MM.1S (cell line): ENCODE data around the gene TXNL4B.

Experiments
- DNase-seq: peaks from one replicate; pipeline ENCODE4 v3.0.0-alpha.2; 2015
- H2AFZ ChIP-seq: fragments of 300-600 bp; sonication (generic); 2 replicates; pipeline ENCODE4 v1.6.0; 2016; ENCODE audit warnings: antibody characterized with exemption, low read length
- H3F3A ChIP-seq: fragments of 300-600 bp; sonication (generic); 2 replicates; pipeline ENCODE4 v1.6.1; 2016; ENCODE audit warnings: mild to moderate bottlenecking, antibody characterized with exemption, low read length, moderate library complexity, mixed read lengths; ENCODE audit not compliant: insufficient read depth
- H3K27ac ChIP-seq: fragments of 300-600 bp; sonication (generic); 2 replicates; pipeline ENCODE4 v1.5.1; 2016; ENCODE audit warnings: mild to moderate bottlenecking, low read length
- H3K27me3 ChIP-seq: fragments of 300-600 bp; sonication (generic); replicated peaks from 2 replicates; pipeline ENCODE4 v1.6.0; 2016; ENCODE audit warnings: low read length; ENCODE audit not compliant: insufficient read depth
- H3K36me3 ChIP-seq: fragments of 300-600 bp; sonication (generic); replicated peaks from 2 replicates; pipeline ENCODE4 v1.6.1; 2016; ENCODE audit warnings: mild to moderate bottlenecking, low read length, mixed read lengths; ENCODE audit not compliant: insufficient read depth
- H3K4me1 ChIP-seq: fragments of 300-600 bp; sonication (generic); 2 replicates; pipeline ENCODE4 v1.6.1; 2016; ENCODE audit warnings: low read length, mixed read lengths
- H3K4me2 ChIP-seq: fragments of 300-600 bp; sonication (generic); 2 replicates; pipeline ENCODE4 v1.6.0; 2016; ENCODE audit warnings: low read depth, low read length
- H3K4me3 ChIP-seq: fragments of 300-600 bp; sonication (generic); 2 replicates; pipeline ENCODE4 v1.5.1; 2016; ENCODE audit warnings: low read length, mixed read lengths
- H3K79me2 ChIP-seq: fragments of 300-600 bp; sonication (generic); 2 replicates; pipeline ENCODE4 v1.6.1; 2016; ENCODE audit warnings: mixed run types, low read length, mixed read lengths
- H3K9ac ChIP-seq: fragments of 300-600 bp; sonication (generic); 2 replicates; pipeline ENCODE4 v1.6.1; 2016; ENCODE audit warnings: low read length, mixed read lengths
- H3K9me2 ChIP-seq: fragments of 300-600 bp; sonication (generic); replicated peaks from 2 replicates; pipeline ENCODE4 v1.6.1; 2016; ENCODE audit warnings: mild to moderate bottlenecking, low read length, mixed read lengths; ENCODE audit not compliant: insufficient read depth
- H3K9me3 ChIP-seq: fragments of 300-600 bp; sonication (generic); replicated peaks from 2 replicates; pipeline ENCODE4 v1.6.1; 2016; ENCODE audit warnings: mild to moderate bottlenecking, low read length, mixed read lengths; ENCODE audit not compliant: insufficient read depth
- H4K20me1 ChIP-seq: fragments of 300-600 bp; sonication (generic); 2 replicates; pipeline ENCODE4 v1.6.1; 2016; ENCODE audit warnings: mild to moderate bottlenecking, low read length, moderate library complexity, mixed read lengths; ENCODE audit not compliant: insufficient read depth
- EZH2 ChIP-seq: fragments of 300-600 bp; sonication (generic); optimal IDR thresholded peaks from 2 replicates; pipeline ENCODE3; 2017; ENCODE audit warnings: low read depth, mild to moderate bottlenecking, antibody characterized with exemption, low read length, mixed read lengths
- EZH2phosphoT487 ChIP-seq: fragments of 300-600 bp; sonication (generic); IDR thresholded peaks from 2 replicates; pipeline ENCODE4 v1.6.1; 2018; ENCODE audit warnings: antibody characterized with exemption, low read length
- TF ChIP-seq, protein P1 (sequence below): fragments of 300-600 bp; sonication (generic); IDR thresholded peaks from 2 replicates; pipeline ENCODE4 v1.5.1; 2016; ENCODE audit warnings: antibody characterized with exemption, low read length, mixed read lengths

Gene TXNL4B

DNA sequence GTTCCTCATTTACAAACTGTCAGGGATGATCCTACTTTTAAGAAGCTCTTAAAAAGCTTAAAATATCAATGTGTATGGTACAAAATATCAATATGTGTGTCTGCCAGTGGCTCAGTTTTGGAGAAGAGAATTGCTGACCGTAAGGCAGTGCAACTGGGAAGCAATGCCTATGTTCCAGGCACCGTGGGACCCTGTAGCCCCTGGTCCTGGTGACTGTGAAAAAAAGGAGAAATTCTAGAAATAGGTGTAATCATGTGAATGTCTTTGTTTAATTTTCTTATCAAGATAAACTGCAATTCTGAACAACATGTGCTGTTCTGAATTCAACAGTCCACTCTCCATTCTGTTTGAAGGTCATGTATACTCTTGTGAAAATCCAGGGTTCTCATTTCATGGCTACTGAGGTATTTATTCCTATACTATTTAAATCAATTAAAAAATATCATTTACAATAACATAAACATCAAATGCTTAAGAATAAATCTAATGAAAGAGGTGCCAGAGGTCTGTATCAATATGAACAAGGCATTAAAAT is 48.5 kb downstream of the TXNL4B start:
- Histone ChIP-seq H3K79me2 (no peaks in the 10 kb centered on the region), H3K27ac (no peak overlapping the region), H3K9me2 (no peaks in the 10 kb centered on the region), H3K9me3 (no peaks in the 10 kb centered on the region), H3F3A (no peaks in the 10 kb centered on the region), H4K20me1 (no peaks in the 10 kb centered on the region), H3K4me3 (no peak overlapping the region), H3K9ac (no peak overlapping the region), H3K4me2 (no peak overlapping the region), H3K4me1 (no peaks in the 10 kb centered on the region), H2AFZ (no peak overlapping the region), H3K36me3 (no peaks in the 10 kb centered on the region), H3K27me3 (no peaks in the 10 kb centered on the region)
- no peak for DNase-seq
- no peak for TF ChIP-seq EZH2
- TF ChIP-seq, protein P1, sequence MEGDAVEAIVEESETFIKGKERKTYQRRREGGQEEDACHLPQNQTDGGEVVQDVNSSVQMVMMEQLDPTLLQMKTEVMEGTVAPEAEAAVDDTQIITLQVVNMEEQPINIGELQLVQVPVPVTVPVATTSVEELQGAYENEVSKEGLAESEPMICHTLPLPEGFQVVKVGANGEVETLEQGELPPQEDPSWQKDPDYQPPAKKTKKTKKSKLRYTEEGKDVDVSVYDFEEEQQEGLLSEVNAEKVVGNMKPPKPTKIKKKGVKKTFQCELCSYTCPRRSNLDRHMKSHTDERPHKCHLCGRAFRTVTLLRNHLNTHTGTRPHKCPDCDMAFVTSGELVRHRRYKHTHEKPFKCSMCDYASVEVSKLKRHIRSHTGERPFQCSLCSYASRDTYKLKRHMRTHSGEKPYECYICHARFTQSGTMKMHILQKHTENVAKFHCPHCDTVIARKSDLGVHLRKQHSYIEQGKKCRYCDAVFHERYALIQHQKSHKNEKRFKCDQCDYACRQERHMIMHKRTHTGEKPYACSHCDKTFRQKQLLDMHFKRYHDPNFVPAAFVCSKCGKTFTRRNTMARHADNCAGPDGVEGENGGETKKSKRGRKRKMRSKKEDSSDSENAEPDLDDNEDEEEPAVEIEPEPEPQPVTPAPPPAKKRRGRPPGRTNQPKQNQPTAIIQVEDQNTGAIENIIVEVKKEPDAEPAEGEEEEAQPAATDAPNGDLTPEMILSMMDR = no peak
- no peak for TF ChIP-seq EZH2phosphoT487

DNA sequence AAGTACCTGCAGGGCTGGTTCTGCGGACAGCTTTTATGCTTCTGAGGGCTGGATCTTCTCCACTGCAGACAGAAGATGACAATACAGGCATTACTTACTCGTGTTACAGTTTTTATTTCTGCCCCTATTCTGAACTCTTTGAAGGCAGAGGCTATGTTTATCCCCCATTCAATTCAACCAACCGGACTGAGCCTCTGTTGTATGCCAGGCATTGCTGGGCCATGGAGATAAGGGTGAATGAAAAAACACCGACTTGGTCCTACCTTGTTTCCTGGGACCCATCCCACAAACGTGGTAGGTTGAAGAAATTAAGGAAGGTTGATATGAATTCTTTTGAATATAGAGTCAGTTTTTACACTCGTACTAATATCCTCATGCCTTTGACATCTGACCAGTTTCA is 49.1 kb downstream of the TXNL4B start:
- no peak overlapping the region for H2AFZ ChIP-seq
- TF ChIP-seq EZH2phosphoT487 (no peak), EZH2 (no peak)
- TF ChIP-seq, protein P1 = no peak
- no peak overlapping the region for H3K4me2 ChIP-seq
- DNase-seq = no peak
- H3K4me1 ChIP-seq = no peaks in the 10 kb centered on the region
- no peaks in the 10 kb centered on the region for H3K9me2 ChIP-seq
- H3K79me2 ChIP-seq = no peaks in the 10 kb centered on the region
- no peak overlapping the region for H3K27ac ChIP-seq
- H4K20me1 ChIP-seq = no peaks in the 10 kb centered on the region
- no peaks in the 10 kb centered on the region for H3K9me3 ChIP-seq
- no peak overlapping the region for H3K9ac ChIP-seq
- H3K36me3 ChIP-seq = no peaks in the 10 kb centered on the region
- no peaks in the 10 kb centered on the region for H3K27me3 ChIP-seq
- no peaks in the 10 kb centered on the region for H3F3A ChIP-seq
- H3K4me3 ChIP-seq = no peak overlapping the region

- H3F3A ChIP-seq = no peaks in the 10 kb centered on the region
- no peak overlapping the region for H3K4me3 ChIP-seq
- H3K9me3 ChIP-seq = no peaks in the 10 kb centered on the region
- no peaks in the 10 kb centered on the region for H3K27me3 ChIP-seq
- H3K9ac ChIP-seq = no peak overlapping the region
- H3K36me3 ChIP-seq = no peaks in the 10 kb centered on the region
- no peak overlapping the region for H2AFZ ChIP-seq
- H3K27ac ChIP-seq = no peak overlapping the region
- DNase-seq = no peak
- no peaks in the 10 kb centered on the region for H4K20me1 ChIP-seq
- H3K4me2 ChIP-seq = no peak overlapping the region
- TF ChIP-seq, protein P1 = no peak
- no peak for TF ChIP-seq EZH2phosphoT487
- TF ChIP-seq EZH2 = no peak
- H3K79me2 ChIP-seq = no peaks in the 10 kb centered on the region
- H3K4me1 ChIP-seq = no peaks in the 10 kb centered on the region
- no peaks in the 10 kb centered on the region for H3K9me2 ChIP-seq
Observed at GRCh38 chr16:72043539-72043938, 49.9 kb downstream of the TXNL4B start.
